HepG2 (cell line): ENCODE results near the gene LSR. TPM values are rescaled to one million over a fixed set of nuclear protein-coding genes. Genes with fewer than 3 reads are reported as not detected.

ENCODE experiments used
- ATF2 ChIP-seq: sonication (generic); formaldehyde crosslinking; IDR thresholded peaks from 2 replicates; pipeline ENCODE4 v1.4.0; 2020; ENCODE audit warnings: missing genetic modification reagents
- GFI1 ChIP-seq: sonication (generic); formaldehyde crosslinking; IDR thresholded peaks from 2 replicates; pipeline ENCODE4 v1.5.0; 2020; ENCODE audit warnings: missing genetic modification reagents, mild to moderate bottlenecking, borderline replicate concordance
- HHEX ChIP-seq: IDR thresholded peaks from 2 replicates; pipeline ENCODE4 v1.6.1; 2016; ENCODE audit warnings: control low read depth
- HOXA3 ChIP-seq: sonication (generic); formaldehyde crosslinking; IDR thresholded peaks from 2 replicates; pipeline ENCODE4 v1.5.0; 2020; ENCODE audit warnings: missing genetic modification reagents
- KMT2B ChIP-seq: IDR thresholded peaks from 2 replicates; pipeline ENCODE4 v1.6.1; 2016; ENCODE audit warnings: missing genetic modification reagents, missing compliant biosample characterization
- MIXL1 ChIP-seq: IDR thresholded peaks from 2 replicates; pipeline ENCODE4 v1.6.1; 2016
- NAIF1 ChIP-seq: sonication (generic); formaldehyde crosslinking; IDR thresholded peaks from 2 replicates; pipeline ENCODE4 v1.5.0; 2020; ENCODE audit warnings: mild to moderate bottlenecking, missing genetic modification reagents, borderline replicate concordance
- RXRA ChIP-seq: sonication (generic); formaldehyde crosslinking; IDR thresholded peaks from 2 replicates; pipeline ENCODE4 v1.5.1; 2020; ENCODE audit warnings: missing genetic modification reagents
- ZFP36 ChIP-seq: fragments of 150-350 bp; IDR thresholded peaks from 2 replicates; pipeline ENCODE4 v1.6.1; 2018; ENCODE audit warnings: borderline replicate concordance, low read length, low read depth; ENCODE audit not compliant: partially characterized antibody
- ZNF20 ChIP-seq: sonication (generic); formaldehyde crosslinking; IDR thresholded peaks from 2 replicates; pipeline ENCODE4 v1.4.0; 2020; ENCODE audit warnings: mild to moderate bottlenecking, moderate library complexity, missing genetic modification reagents
- ZNF205 ChIP-seq: IDR thresholded peaks from 2 replicates; pipeline ENCODE4 v1.6.1; 2018; ENCODE audit warnings: missing biosample characterization, missing genetic modification reagents
- ZNF280D ChIP-seq: sonication (generic); formaldehyde crosslinking; IDR thresholded peaks from 2 replicates; pipeline ENCODE4 v1.5.1; 2020; ENCODE audit warnings: mild to moderate bottlenecking, missing genetic modification reagents
- ZNF30 ChIP-seq: sonication (generic); formaldehyde crosslinking; IDR thresholded peaks from 2 replicates; pipeline ENCODE4 v1.5.0; 2020; ENCODE audit warnings: mild to moderate bottlenecking, missing genetic modification reagents
- ZNF337 ChIP-seq: sonication (generic); formaldehyde crosslinking; IDR thresholded peaks from 2 replicates; pipeline ENCODE4 v1.5.1; 2020; ENCODE audit warnings: missing genetic modification reagents, low read depth, mild to moderate bottlenecking, borderline replicate concordance
- ZNF350 ChIP-seq: sonication (generic); formaldehyde crosslinking; IDR thresholded peaks from 2 replicates; pipeline ENCODE4 v1.4.0; 2020; ENCODE audit warnings: mild to moderate bottlenecking, low read depth, missing genetic modification reagents, borderline replicate concordance
- ZNF362 ChIP-seq: sonication (generic); formaldehyde crosslinking; IDR thresholded peaks from 2 replicates; pipeline ENCODE4 v1.4.0; 2020; ENCODE audit warnings: missing genetic modification reagents, mild to moderate bottlenecking, borderline replicate concordance
- ZNF598 ChIP-seq: sonication (generic); formaldehyde crosslinking; IDR thresholded peaks from 2 replicates; pipeline ENCODE4 v1.5.1; 2020; ENCODE audit warnings: mild to moderate bottlenecking, missing genetic modification reagents, borderline replicate concordance
- polyA plus RNA-seq, 8 experiments: library from polyadenylated mRNA; depleted of rRNA in 3 of 8; stranded (reverse) in 7 of 8; unstranded in 1 of 8; fragments of >200 nt; fragmentation: Illumina TruSeq in 4 of 8; extraction: Trizol in 4 of 8; gene quantifications; 2 replicates each; pipeline versions ENCODE4 v1.2.1 to v1.2.3, GENCODE V29; 2011 to 2016; ENCODE audit warnings: low read depth in 4 of 8, missing spikeins in 1 of 8, mixed read lengths in 1 of 8; ENCODE audit not compliant: insufficient read depth in 1 of 8
- total RNA-seq, 5 experiments: library from RNA; depleted of rRNA; stranded (reverse); fragments of >200 nt; fragmentation: Illumina TruSeq; extraction: Trizol; gene quantifications; 2 replicates each; pipeline ENCODE4 v1.2.3, GENCODE V29; 2016; ENCODE audit warnings: low read depth in 1 of 5
- TF ChIP-seq, protein P1 (sequence below): IDR thresholded peaks from 2 replicates; pipeline ENCODE4 v1.6.1; 2016; ENCODE audit warnings: low read depth, control low read depth

LSR gene
- total and polyA plus RNA-seq, 2 of the 13 experiments (the other 11 are each of a cell fraction or from before 2014, with no cell fraction given), result 29.2 to 79.2 TPM

GRCh38 chr19:35253316-35254286 is 4.8 kb downstream of the LSR start (continued):
- peak; percentile 80; the same call in 1 of the 2 replicates for TF ChIP-seq ZNF362 (CRISPR knock-in tag)
- TF ChIP-seq RXRA (CRISPR knock-in tag), result peak; percentile 77; the same call in 1 of the 2 replicates
- TF ChIP-seq ZFP36, result no peak
- TF ChIP-seq, protein P1, sequence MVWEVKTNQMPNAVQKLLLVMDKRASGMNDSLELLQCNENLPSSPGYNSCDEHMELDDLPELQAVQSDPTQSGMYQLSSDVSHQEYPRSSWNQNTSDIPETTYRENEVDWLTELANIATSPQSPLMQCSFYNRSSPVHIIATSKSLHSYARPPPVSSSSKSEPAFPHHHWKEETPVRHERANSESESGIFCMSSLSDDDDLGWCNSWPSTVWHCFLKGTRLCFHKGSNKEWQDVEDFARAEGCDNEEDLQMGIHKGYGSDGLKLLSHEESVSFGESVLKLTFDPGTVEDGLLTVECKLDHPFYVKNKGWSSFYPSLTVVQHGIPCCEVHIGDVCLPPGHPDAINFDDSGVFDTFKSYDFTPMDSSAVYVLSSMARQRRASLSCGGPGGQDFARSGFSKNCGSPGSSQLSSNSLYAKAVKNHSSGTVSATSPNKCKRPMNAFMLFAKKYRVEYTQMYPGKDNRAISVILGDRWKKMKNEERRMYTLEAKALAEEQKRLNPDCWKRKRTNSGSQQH, result no peak
- peak; percentile 47; the same call in 1 of the 2 replicates for TF ChIP-seq MIXL1 (CRISPR knock-in tag)
- no peak for TF ChIP-seq ZNF20 (CRISPR knock-in tag)
- TF ChIP-seq ZNF598, result no peak
- peak; percentile 65; the same call in 1 of the 2 replicates for TF ChIP-seq ZNF280D
- peak; percentile 74; the same call in 1 of the 2 replicates for TF ChIP-seq GFI1 (CRISPR knock-in tag)
- TF ChIP-seq ZNF350, result 0 out of 2 replicates have a peak, but pooled peaks have one; percentile 22
- 0 out of 2 replicates have a peak, but pooled peaks have one; percentile 10 for TF ChIP-seq HHEX (CRISPR knock-in tag)
- TF ChIP-seq ATF2 (CRISPR knock-in tag), result peak; percentile 27; the same call in 1 of the 2 replicates
- no peak for TF ChIP-seq ZNF30
- TF ChIP-seq KMT2B, result no peak
- peak; percentile 78; the same call in 1 of the 2 replicates for TF ChIP-seq ZNF337 (CRISPR knock-in tag)
- TF ChIP-seq ZNF205, result no peak
- TF ChIP-seq HOXA3 (CRISPR knock-in tag), result peak; percentile 36; the same call in 1 of the 2 replicates
- no peak for TF ChIP-seq NAIF1 (CRISPR knock-in tag)
